GM12891 (cell line): ENCODE data around the gene ZC3H12A.
"Not testable (repeated sequence)": the region's sequence is repeated elsewhere in the genome, so short reads cannot be mapped to it uniquely, and the experiment has no call there.

ENCODE experiments used
- DNase-seq: peaks from one replicate; pipeline ENCODE4 v3.0.0; 2011; ENCODE audit warnings: low spot score; ENCODE audit not compliant: insufficient read length
- FAIRE-seq: peaks from 2 replicates; lab custom pipeline; 2011; peaks lifted over from hg19 to GRCh38; lab: Jason Lieb, UNC
- PAX5 ChIP-seq: IDR thresholded peaks from 2 replicates; pipeline ENCODE4 v1.6.1; 2011; ENCODE audit warnings: low read length, moderate library complexity, mild to moderate bottlenecking; ENCODE audit not compliant: insufficient read depth, severe bottlenecking
- POLR2A ChIP-seq: IDR thresholded peaks from 2 replicates; pipeline ENCODE4 v1.6.1; 2011; ENCODE audit warnings: low read depth, low read length, control low read depth
- POLR2AphosphoS5 ChIP-seq: IDR thresholded peaks from 2 replicates; pipeline ENCODE4 v1.6.1; 2011; ENCODE audit warnings: low read depth, low read length, control low read depth
- POU2F2 ChIP-seq: IDR thresholded peaks from 2 replicates; pipeline ENCODE4 v1.6.1; 2011; ENCODE audit warnings: low read depth, mild to moderate bottlenecking, control low read depth, low read length, moderate library complexity
- SPI1 ChIP-seq: IDR thresholded peaks from 2 replicates; pipeline ENCODE4 v1.6.1; 2011; ENCODE audit warnings: low read depth, low read length, control low read depth
- TAF1 ChIP-seq: IDR thresholded peaks from 2 replicates; pipeline ENCODE4 v1.6.1; 2011; ENCODE audit warnings: low read depth, low read length, control low read depth

The ZC3H12A gene

GRCh38 chr1:37495875-37496274 is 21.5 kb downstream of the ZC3H12A start:
- TF ChIP-seq POU2F2 (no peak), POLR2A (no peak), PAX5 (no peak), POLR2AphosphoS5 (no peak), TAF1 (no peak), SPI1 (no peak)
- no peak for DNase-seq
- no peak for FAIRE-seq

GRCh38 chr1:37497832-37498231 is 23.5 kb downstream of the ZC3H12A start:
- DNase-seq (no peak), FAIRE-seq (no peak)
- no peak for TF ChIP-seq PAX5
- no peak for TF ChIP-seq POU2F2

- DNase-seq (no peak), FAIRE-seq (peak; percentile 40)
- no peak for TF ChIP-seq POU2F2
- TF ChIP-seq SPI1: no peak
- TF ChIP-seq POLR2A: no peak
- no peak for TF ChIP-seq POLR2AphosphoS5
- no peak for TF ChIP-seq TAF1
- TF ChIP-seq PAX5: no peak
Measured at GRCh38 chr1:37498872-37499617, 24.7 kb downstream of the ZC3H12A start.

GRCh38 chr1:37501661-37502060 is 27.3 kb downstream of the ZC3H12A start:
- DNase-seq: no peak
- TF ChIP-seq POLR2AphosphoS5 (no peak), TAF1 (no peak), SPI1 (no peak), POU2F2 (no peak), POLR2A (no peak), PAX5 (no peak)
- FAIRE-seq: no peak

GRCh38 chr1:37502104-37502503 is 27.7 kb downstream of the ZC3H12A start:
- FAIRE-seq (no peak), DNase-seq (no peak)
- no peak for TF ChIP-seq SPI1
- TF ChIP-seq POU2F2: no peak
- no peak for TF ChIP-seq PAX5
- TF ChIP-seq POLR2AphosphoS5: no peak
- no peak for TF ChIP-seq TAF1
- TF ChIP-seq POLR2A: no peak

GRCh38 chr1:37502791-37503190 is 28.4 kb downstream of the ZC3H12A start:
- not testable (repeated sequence) for DNase-seq, FAIRE-seq

GRCh38 chr1:37506740-37507139 is 32.4 kb downstream of the ZC3H12A start:
- DNase-seq (no peak), FAIRE-seq (no peak)
- TF ChIP-seq SPI1: no peak
- TF ChIP-seq POU2F2: no peak
- TF ChIP-seq POLR2A: no peak
- TF ChIP-seq PAX5: no peak
- TF ChIP-seq POLR2AphosphoS5: no peak
- TF ChIP-seq TAF1: no peak

GRCh38 chr1:37509181-37509580 is 34.8 kb downstream of the ZC3H12A start:
- no peak for DNase-seq
- no peak for FAIRE-seq
- TF ChIP-seq SPI1: no peak
- TF ChIP-seq TAF1: no peak
- TF ChIP-seq PAX5: no peak
- no peak for TF ChIP-seq POLR2AphosphoS5
- TF ChIP-seq POLR2A: no peak
- no peak for TF ChIP-seq POU2F2

- DNase-seq: peak; percentile 42
- TF ChIP-seq POLR2A (no peak; the same call in 1 of the 2 replicates), PAX5 (no peak), POU2F2 (no peak), POLR2AphosphoS5 (no peak), SPI1 (no peak), TAF1 (no peak)
- FAIRE-seq: peak; percentile 5
Measured at GRCh38 chr1:37513795-37514349, 39.5 kb downstream of the ZC3H12A start.

- DNase-seq (peak; percentile 88), FAIRE-seq (peak; percentile 86)
- TF ChIP-seq POLR2A: peak; percentile 81
- TF ChIP-seq POU2F2: no peak
- TF ChIP-seq PAX5: no peak
- TF ChIP-seq SPI1: peak; percentile 51
- TF ChIP-seq TAF1: peak; percentile 63; the same call in 1 of the 2 replicates
- TF ChIP-seq POLR2AphosphoS5: peak; percentile 78
Measured at GRCh38 chr1:37514350-37515184, 40.2 kb downstream of the ZC3H12A start, which contains the start of gene MEAF6. MEAF6 (minus strand) TSS chr1:37514766; CDS start chr1:37514746, 20 bp downstream.
